Measurements from ENCODE around the gene CA11. TPM values are rescaled to one million over a fixed set of nuclear protein-coding genes. Genes with fewer than 3 reads are reported as not detected.

The CA11 gene
- total and polyA plus RNA-seq, 9 of the 15 experiments (the other 6 are each of a cell fraction or from before 2014, with no cell fraction given): 2.9 to 19.9 (median 8.3) TPM

DNA sequence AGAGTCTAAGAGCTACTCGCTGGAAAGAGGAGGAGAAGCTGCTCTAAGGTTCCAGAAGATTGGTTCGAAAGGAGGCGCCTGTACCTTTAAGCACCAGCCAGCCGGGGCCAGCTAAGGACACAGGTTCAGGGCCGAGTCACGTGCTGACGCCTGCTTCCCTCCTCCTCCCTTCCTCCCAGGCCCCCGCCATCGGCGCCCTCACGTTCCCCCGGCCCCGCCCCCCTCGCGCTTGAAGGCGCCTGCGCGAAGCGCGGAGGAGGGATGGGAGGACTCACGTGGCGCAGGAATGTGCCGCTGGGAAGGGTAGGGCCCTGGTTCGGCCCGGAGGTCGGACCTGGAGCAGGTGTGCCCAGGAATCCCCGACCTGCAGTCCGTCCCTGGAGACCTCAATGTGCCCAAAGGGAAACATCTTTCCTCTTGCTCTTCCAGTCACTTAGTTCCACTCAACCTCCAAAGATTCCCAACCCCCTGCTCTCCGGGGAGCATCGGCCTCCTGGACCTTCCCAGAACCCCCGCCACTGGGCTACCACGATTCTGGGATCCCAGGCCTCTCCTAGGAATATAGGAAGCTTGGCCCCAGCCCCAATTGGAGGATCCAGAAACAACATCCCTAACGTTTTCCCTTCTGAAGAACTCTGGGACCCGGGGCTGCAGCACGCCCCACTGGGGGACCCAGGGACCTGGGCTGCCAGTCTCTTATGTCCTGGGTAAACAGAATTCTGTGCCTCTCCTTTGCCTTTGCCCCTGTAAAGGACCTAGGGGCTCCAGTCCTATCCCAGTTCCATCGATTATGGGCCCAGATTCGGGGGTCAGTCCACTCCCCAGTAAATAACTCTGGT, 11.3 kb downstream of the CA11 start (continued):
- TF ChIP-seq, protein P1, sequence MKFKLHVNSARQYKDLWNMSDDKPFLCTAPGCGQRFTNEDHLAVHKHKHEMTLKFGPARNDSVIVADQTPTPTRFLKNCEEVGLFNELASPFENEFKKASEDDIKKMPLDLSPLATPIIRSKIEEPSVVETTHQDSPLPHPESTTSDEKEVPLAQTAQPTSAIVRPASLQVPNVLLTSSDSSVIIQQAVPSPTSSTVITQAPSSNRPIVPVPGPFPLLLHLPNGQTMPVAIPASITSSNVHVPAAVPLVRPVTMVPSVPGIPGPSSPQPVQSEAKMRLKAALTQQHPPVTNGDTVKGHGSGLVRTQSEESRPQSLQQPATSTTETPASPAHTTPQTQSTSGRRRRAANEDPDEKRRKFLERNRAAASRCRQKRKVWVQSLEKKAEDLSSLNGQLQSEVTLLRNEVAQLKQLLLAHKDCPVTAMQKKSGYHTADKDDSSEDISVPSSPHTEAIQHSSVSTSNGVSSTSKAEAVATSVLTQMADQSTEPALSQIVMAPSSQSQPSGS (CRISPR knock-in tag; IDR thresholded peaks at IDR 0.05): no peak
- 0 out of 4 replicates have a peak, but pooled peaks of 1 of the 2 experiments have one; percentile 9 for TF ChIP-seq RAD21 (CRISPR knock-in tag; conservative IDR thresholded peaks at IDR 0.05 in 1 of 2, IDR thresholded peaks at IDR 0.05 in 1 of 2)
- TF ChIP-seq PTRF (tag; IDR thresholded peaks at IDR 0.05): no peak
- TF ChIP-seq, protein P2, sequence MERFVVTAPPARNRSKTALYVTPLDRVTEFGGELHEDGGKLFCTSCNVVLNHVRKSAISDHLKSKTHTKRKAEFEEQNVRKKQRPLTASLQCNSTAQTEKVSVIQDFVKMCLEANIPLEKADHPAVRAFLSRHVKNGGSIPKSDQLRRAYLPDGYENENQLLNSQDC (CRISPR knock-in tag; IDR thresholded peaks at IDR 0.05): 0 out of 2 replicates have a peak, but pooled peaks have one; percentile 60
- peak; percentile 61 for TF ChIP-seq CREM (IDR thresholded peaks at IDR 0.05; ENCODE audit: low read depth)
- no peak for TF ChIP-seq ZNF354B (CRISPR knock-in tag; IDR thresholded peaks at IDR 0.05)
- TF ChIP-seq SAP30 (IDR thresholded peaks at IDR 0.05; ENCODE audit: borderline replicate concordance, insufficient read depth, low read depth, low read length, poor library complexity, severe bottlenecking): no peak
- peak; percentile 71 for TF ChIP-seq SUPT5H (IDR thresholded peaks at IDR 0.05)
- no peak for TF ChIP-seq RFX5 (IDR thresholded peaks at IDR 0.05; ENCODE audit: low read depth, low read length)
- TF ChIP-seq HCFC1 (IDR thresholded peaks at IDR 0.05; ENCODE audit: low read depth, low read length): peak; percentile 23; the same call in 1 of the 2 replicates
- TF ChIP-seq SIRT6 (IDR thresholded peaks at IDR 0.05; ENCODE audit: low read depth, low read length): no peak
- TF ChIP-seq GTF2F1 (IDR thresholded peaks at IDR 0.05; ENCODE audit: low read depth, low read length): no peak
- TF ChIP-seq ZFP1 (CRISPR knock-in tag; IDR thresholded peaks at IDR 0.05): peak; percentile 70; the same call in 1 of the 2 replicates
- TF ChIP-seq, protein P3, sequence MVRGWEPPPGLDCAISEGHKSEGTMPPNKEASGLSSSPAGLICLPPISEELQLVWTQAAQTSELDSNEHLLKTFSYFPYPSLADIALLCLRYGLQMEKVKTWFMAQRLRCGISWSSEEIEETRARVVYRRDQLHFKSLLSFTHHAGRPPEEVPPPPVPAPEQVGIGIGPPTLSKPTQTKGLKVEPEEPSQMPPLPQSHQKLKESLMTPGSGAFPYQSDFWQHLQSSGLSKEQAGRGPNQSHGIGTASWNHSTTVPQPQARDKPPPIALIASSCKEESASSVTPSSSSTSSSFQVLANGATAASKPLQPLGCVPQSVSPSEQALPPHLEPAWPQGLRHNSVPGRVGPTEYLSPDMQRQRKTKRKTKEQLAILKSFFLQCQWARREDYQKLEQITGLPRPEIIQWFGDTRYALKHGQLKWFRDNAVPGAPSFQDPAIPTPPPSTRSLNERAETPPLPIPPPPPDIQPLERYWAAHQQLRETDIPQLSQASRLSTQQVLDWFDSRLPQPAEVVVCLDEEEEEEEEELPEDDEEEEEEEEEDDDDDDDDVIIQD (CRISPR knock-in tag; IDR thresholded peaks at IDR 0.05): no peak
- 0 out of 2 replicates have a peak, but pooled peaks have one; percentile 21 for TF ChIP-seq FOSL1 (tag; conservative IDR thresholded peaks at IDR 0.05)
- TF ChIP-seq HMGN3 (IDR thresholded peaks at IDR 0.05; ENCODE audit: borderline replicate concordance, extremely low read depth, insufficient read length, low read depth, low read length): peak; percentile 98
- no peak; the same call in none of the 2 replicates for TF ChIP-seq SMAD4 (CRISPR knock-in tag; conservative IDR thresholded peaks at IDR 0.05)
- TF ChIP-seq CBX8 (IDR thresholded peaks at IDR 0.05; ENCODE audit: borderline replicate concordance, extremely low read depth, low read depth, low read length, poor library complexity, severe bottlenecking): no peak
- TF ChIP-seq, protein P4, sequence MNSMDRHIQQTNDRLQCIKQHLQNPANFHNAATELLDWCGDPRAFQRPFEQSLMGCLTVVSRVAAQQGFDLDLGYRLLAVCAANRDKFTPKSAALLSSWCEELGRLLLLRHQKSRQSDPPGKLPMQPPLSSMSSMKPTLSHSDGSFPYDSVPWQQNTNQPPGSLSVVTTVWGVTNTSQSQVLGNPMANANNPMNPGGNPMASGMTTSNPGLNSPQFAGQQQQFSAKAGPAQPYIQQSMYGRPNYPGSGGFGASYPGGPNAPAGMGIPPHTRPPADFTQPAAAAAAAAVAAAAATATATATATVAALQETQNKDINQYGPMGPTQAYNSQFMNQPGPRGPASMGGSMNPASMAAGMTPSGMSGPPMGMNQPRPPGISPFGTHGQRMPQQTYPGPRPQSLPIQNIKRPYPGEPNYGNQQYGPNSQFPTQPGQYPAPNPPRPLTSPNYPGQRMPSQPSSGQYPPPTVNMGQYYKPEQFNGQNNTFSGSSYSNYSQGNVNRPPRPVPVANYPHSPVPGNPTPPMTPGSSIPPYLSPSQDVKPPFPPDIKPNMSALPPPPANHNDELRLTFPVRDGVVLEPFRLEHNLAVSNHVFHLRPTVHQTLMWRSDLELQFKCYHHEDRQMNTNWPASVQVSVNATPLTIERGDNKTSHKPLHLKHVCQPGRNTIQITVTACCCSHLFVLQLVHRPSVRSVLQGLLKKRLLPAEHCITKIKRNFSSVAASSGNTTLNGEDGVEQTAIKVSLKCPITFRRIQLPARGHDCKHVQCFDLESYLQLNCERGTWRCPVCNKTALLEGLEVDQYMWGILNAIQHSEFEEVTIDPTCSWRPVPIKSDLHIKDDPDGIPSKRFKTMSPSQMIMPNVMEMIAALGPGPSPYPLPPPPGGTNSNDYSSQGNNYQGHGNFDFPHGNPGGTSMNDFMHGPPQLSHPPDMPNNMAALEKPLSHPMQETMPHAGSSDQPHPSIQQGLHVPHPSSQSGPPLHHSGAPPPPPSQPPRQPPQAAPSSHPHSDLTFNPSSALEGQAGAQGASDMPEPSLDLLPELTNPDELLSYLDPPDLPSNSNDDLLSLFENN (IDR thresholded peaks at IDR 0.05; ENCODE audit: low read depth in 2 of 2, low read length in 2 of 2): peak in 1 of 2 experiments; percentile 40; a peak in 1 of 4 replicates

Data from K562 (cell line).